OCI-LY3 (cell line): ENCODE measurements around the gene YWHAB.
A peak's percentile ranks its signal among the peaks of the same experiment; 100 is the strongest.
"Not testable (repeated sequence)": the region's sequence is repeated elsewhere in the genome, so short reads cannot be mapped to it uniquely, and the experiment has no call there.

Experiments
- H2AFZ ChIP-seq: fragments of 200-600, 300-600 bp; shearing (Covaris generic); 2 replicates; pipeline ENCODE4 v1.6.0; 2014; ENCODE audit warnings: antibody characterized with exemption, low read depth, low read length
- H3K27ac ChIP-seq: fragments of 200-600, 300-600 bp; sonication (generic); 2 replicates; pipeline ENCODE4 v1.5.1; 2014; ENCODE audit warnings: mild to moderate bottlenecking, low read length, moderate library complexity, mixed read lengths
- H3K27me3 ChIP-seq: fragments of 200-600, 300-600 bp; sonication (generic); 2 replicates; pipeline ENCODE4 v1.6.1; 2014; ENCODE audit warnings: low read depth, low read length, mixed read lengths
- H3K36me3 ChIP-seq: fragments of 200-600, 300-600 bp; sonication (generic); replicated peaks from 2 replicates; pipeline ENCODE3; 2014; ENCODE audit warnings: low read depth, low read length, mixed read lengths
- H3K4me1 ChIP-seq: fragments of 300-600, 200-600 bp; sonication (generic); 2 replicates; pipeline ENCODE4 v1.6.1; 2014; ENCODE audit warnings: low read length, mixed read lengths
- H3K4me2 ChIP-seq: fragments of 200-600, 300-600 bp; sonication (generic); 2 replicates; pipeline ENCODE4 v1.6.1; 2014; ENCODE audit warnings: low read length, mixed read lengths
- H3K4me3 ChIP-seq: fragments of 300-600, 200-600 bp; sonication (generic); 2 replicates; pipeline ENCODE4 v1.5.1; 2014; ENCODE audit warnings: antibody characterized with exemption, mild to moderate bottlenecking, low read length, moderate library complexity
- H3K79me2 ChIP-seq: fragments of 300-600, 200-600 bp; shearing (Covaris generic); 2 replicates; pipeline ENCODE4 v1.6.1; 2014; ENCODE audit warnings: mild to moderate bottlenecking, low read length, mixed read lengths
- H3K9ac ChIP-seq: fragments of 300-600, 200-600 bp; shearing (Covaris generic); 2 replicates; pipeline ENCODE4 v1.6.0; 2014; ENCODE audit warnings: mild to moderate bottlenecking, low read length, moderate library complexity
- H3K9me3 ChIP-seq: fragments of 200-600, 300-600 bp; shearing (Covaris generic); 2 replicates; pipeline ENCODE4 v1.6.1; 2014; ENCODE audit warnings: low read length, mixed read lengths; ENCODE audit not compliant: insufficient read depth
- H4K20me1 ChIP-seq: fragments of 200-600, 300-600 bp; sonication (generic); 2 replicates; pipeline ENCODE4 v1.6.1; 2016; ENCODE audit warnings: low read length, mixed read lengths; ENCODE audit not compliant: insufficient read depth
- EZH2phosphoT487 ChIP-seq: fragments of 200-600 bp; shearing (Covaris generic); IDR thresholded peaks from 2 replicates; pipeline ENCODE4 v1.6.1; 2018; ENCODE audit warnings: antibody characterized with exemption, mixed run types, low read depth
- TF ChIP-seq, protein P1 (sequence below): fragments of 200-600, 300-600 bp; sonication (generic); IDR thresholded peaks from 2 replicates; pipeline ENCODE4 v1.5.1; 2014; ENCODE audit warnings: antibody characterized with exemption, low read length, low read depth

The YWHAB gene

DNA sequence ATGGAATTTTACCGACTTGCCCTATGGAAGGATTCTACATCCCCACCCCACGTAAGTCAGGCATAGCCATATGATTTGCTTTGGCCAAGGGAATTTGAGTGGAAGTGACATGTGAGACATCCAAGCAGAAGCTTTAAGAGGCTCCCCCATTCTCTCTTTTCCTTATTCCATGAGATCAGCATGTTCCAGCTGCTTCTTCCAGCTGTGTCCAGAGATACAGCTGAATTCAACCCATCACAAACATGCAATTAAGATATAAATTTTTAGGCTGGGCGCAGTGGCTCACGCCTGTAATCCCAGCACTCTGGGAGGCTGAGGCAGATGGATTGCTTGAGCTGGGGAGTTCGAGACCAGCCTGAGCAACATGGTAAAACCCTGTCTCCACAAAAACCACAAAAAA lies 16.0 kb upstream of the YWHAB start:
- no peak overlapping the region for H3K4me3 ChIP-seq
- no peaks in the 10 kb centered on the region for H3K36me3 ChIP-seq
- no peak for TF ChIP-seq EZH2phosphoT487
- no peaks in the 10 kb centered on the region for H3K79me2 ChIP-seq
- H3K9ac ChIP-seq, result no peak overlapping the region
- no peaks in the 10 kb centered on the region for H4K20me1 ChIP-seq
- no peaks in the 10 kb centered on the region for H3K9me3 ChIP-seq
- H3K27ac ChIP-seq, result no peak overlapping the region
- no peak overlapping the region for H3K4me2 ChIP-seq
- H3K27me3 ChIP-seq, result peaks cover 35% of the 10 kb centered on the region
- peaks cover 8% of the 10 kb centered on the region for H3K4me1 ChIP-seq
- no peak overlapping the region for H2AFZ ChIP-seq

- H2AFZ ChIP-seq, H3K4me2 ChIP-seq, H3K9ac ChIP-seq, H3K27ac ChIP-seq, H3K4me3 ChIP-seq, H3K9me3 ChIP-seq, H3K36me3 ChIP-seq: not testable (repeated sequence)
- H3K79me2 ChIP-seq, result peaks cover 19% of the 10 kb centered on the region
- H4K20me1 ChIP-seq, result peaks cover 14% of the 10 kb centered on the region
- peaks cover 15% of the 10 kb centered on the region for H3K27me3 ChIP-seq
- H3K4me1 ChIP-seq, result peaks cover 15% of the 10 kb centered on the region
These were observed 3.1 kb upstream of the YWHAB start for GRCh38 chr20:44882360-44882759.

GRCh38 chr20:44883214-44883902 lies 2.1 kb upstream of the YWHAB start:
- Histone ChIP-seq H2AFZ (no peak overlapping the region), H3K9me3 (no peaks in the 10 kb centered on the region), H3K4me3 (no peak overlapping the region), H3K4me1 (peaks cover 25% of the 10 kb centered on the region), H3K36me3 (peaks cover 10% of the 10 kb centered on the region), H3K4me2 (no peak overlapping the region), H3K9ac (no peak overlapping the region), H3K27ac (no peak overlapping the region), H3K27me3 (peaks cover 5% of the 10 kb centered on the region), H3K79me2 (peaks cover 29% of the 10 kb centered on the region), H4K20me1 (peaks cover 24% of the 10 kb centered on the region)
- no peak for TF ChIP-seq EZH2phosphoT487
- TF ChIP-seq, protein P1, sequence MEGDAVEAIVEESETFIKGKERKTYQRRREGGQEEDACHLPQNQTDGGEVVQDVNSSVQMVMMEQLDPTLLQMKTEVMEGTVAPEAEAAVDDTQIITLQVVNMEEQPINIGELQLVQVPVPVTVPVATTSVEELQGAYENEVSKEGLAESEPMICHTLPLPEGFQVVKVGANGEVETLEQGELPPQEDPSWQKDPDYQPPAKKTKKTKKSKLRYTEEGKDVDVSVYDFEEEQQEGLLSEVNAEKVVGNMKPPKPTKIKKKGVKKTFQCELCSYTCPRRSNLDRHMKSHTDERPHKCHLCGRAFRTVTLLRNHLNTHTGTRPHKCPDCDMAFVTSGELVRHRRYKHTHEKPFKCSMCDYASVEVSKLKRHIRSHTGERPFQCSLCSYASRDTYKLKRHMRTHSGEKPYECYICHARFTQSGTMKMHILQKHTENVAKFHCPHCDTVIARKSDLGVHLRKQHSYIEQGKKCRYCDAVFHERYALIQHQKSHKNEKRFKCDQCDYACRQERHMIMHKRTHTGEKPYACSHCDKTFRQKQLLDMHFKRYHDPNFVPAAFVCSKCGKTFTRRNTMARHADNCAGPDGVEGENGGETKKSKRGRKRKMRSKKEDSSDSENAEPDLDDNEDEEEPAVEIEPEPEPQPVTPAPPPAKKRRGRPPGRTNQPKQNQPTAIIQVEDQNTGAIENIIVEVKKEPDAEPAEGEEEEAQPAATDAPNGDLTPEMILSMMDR, result no peak

DNA sequence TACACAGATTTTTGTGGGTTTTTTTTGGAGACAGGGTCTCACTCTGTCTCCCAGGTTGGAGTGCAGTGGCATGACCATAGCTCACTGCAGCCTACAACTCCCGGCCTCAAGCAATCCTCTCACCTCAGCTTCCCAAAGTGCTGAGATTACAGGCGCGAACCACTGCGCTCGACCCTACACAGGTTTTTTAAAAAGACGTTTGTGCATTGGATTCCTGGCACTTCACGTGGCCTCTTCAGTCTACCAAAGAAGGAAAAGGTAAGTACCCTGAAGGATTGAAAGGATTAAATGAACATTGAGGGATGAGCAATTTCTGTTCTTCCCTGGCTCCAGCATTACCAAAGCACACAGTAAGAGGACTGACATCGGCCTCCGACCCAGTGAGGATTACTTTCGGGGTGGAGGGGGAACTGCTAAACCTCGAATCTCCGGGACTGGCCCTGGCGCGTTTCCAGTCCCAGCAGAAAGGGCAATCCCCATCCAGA lies 556 bp upstream of the YWHAB start:
- peaks cover 33% of the 10 kb centered on the region for H3K4me1 ChIP-seq
- peaks cover 40% of the 10 kb centered on the region for H4K20me1 ChIP-seq
- H3K36me3 ChIP-seq, result peaks cover 19% of the 10 kb centered on the region
- H3K4me3 ChIP-seq, result peak overlapping the region; percentile 83
- peak overlapping the region; percentile 56 for H2AFZ ChIP-seq
- H3K79me2 ChIP-seq, result peaks cover 44% of the 10 kb centered on the region
- peak overlapping the region; percentile 81 for H3K4me2 ChIP-seq
- no peaks in the 10 kb centered on the region for H3K27me3 ChIP-seq
- TF ChIP-seq, protein P1, result no peak
- TF ChIP-seq EZH2phosphoT487, result no peak
- peak overlapping the region; percentile 7; the same call in 1 of the 2 replicates for H3K27ac ChIP-seq
- H3K9me3 ChIP-seq, result no peaks in the 10 kb centered on the region
- H3K9ac ChIP-seq, result peak overlapping the region; percentile 67

- H3K4me1 ChIP-seq, result peaks cover 33% of the 10 kb centered on the region
- peaks cover 58% of the 10 kb centered on the region for H3K79me2 ChIP-seq
- peaks cover 24% of the 10 kb centered on the region for H3K36me3 ChIP-seq
- no peak overlapping the region for H2AFZ ChIP-seq
- peaks cover 51% of the 10 kb centered on the region for H4K20me1 ChIP-seq
- H3K4me2 ChIP-seq, result peak overlapping the region; percentile 94
- peak overlapping the region; percentile 83 for H3K4me3 ChIP-seq
- peak overlapping the region; percentile 90 for H3K9ac ChIP-seq
- no peaks in the 10 kb centered on the region for H3K27me3 ChIP-seq
- TF ChIP-seq, protein P1, result no peak
- no peak for TF ChIP-seq EZH2phosphoT487
- no peaks in the 10 kb centered on the region for H3K9me3 ChIP-seq
- H3K27ac ChIP-seq, result peak overlapping the region; percentile 76
These were observed 754 bp downstream of the YWHAB start for GRCh38 chr20:44886266-44886651.
